ENCODE results near the gene TCTA. TPM values are rescaled to one million over a fixed set of nuclear protein-coding genes. Genes with fewer than 3 reads are reported as not detected.
"Not testable (repeated sequence)": the region's sequence is repeated elsewhere in the genome, so short reads cannot be mapped to it uniquely, and the experiment has no call there.

The TCTA gene
- total RNA-seq, 2 donors from 2014 or later: 14.0 to 59.0 TPM

GRCh38 chr3:49386056-49386756, 26.0 kb upstream of the TCTA start:
- DNase-seq (no peak), ATAC-seq (no peak)
- intact Hi-C loops (cut with DNase I): no loop called here
- H3K4me3 ChIP-seq: no peak overlapping the region
- H3K27ac ChIP-seq: peak overlapping the region in 1 of 4 donors; percentile 13
- WGBS, 2 donors: 72 to 81% methylated on average over 11 of the region's 11 CpGs
- TF ChIP-seq CTCF (IDR thresholded peaks at IDR 0.05): no peak
- no peak for TF ChIP-seq POLR2A (IDR thresholded peaks at IDR 0.05)
- H3K27me3 ChIP-seq: no peaks in the 10 kb centered on the region
- H3K36me3 ChIP-seq (replicated peaks in 1 of 2; ENCODE audit: insufficient read depth in 1 of 2, low read depth in 2 of 2): no peaks in the 10 kb centered on the region
- peaks cover 9% of the 10 kb centered on the region for H3K4me1 ChIP-seq
- no peaks in the 10 kb centered on the region for H3K9me3 ChIP-seq

GRCh38 chr3:49387721-49388120, 24.5 kb upstream of the TCTA start:
- Histone ChIP-seq H3K9me3 (no peaks in the 10 kb centered on the region), H3K4me1 (peaks cover 9% of the 10 kb centered on the region), H3K27ac (no peak overlapping the region), H3K27me3 (no peaks in the 10 kb centered on the region), H3K4me3 (no peak overlapping the region), H3K36me3 (replicated peaks in 1 of 2; ENCODE audit: insufficient read depth in 1 of 2, low read depth in 2 of 2) (no peaks in the 10 kb centered on the region)
- TF ChIP-seq CTCF (IDR thresholded peaks at IDR 0.05) (no peak), POLR2A (IDR thresholded peaks at IDR 0.05) (no peak)
- ATAC-seq: no peak
- intact Hi-C loops (cut with DNase I): no loop called here
- 85 to 88% methylated on average over 2 of the region's 2 CpGs for WGBS, 2 donors
- no peak for DNase-seq

GRCh38 chr3:49388289-49388820, 23.9 kb upstream of the TCTA start:
- Histone ChIP-seq H3K27ac (no peak overlapping the region), H3K27me3 (no peaks in the 10 kb centered on the region), H3K9me3 (no peaks in the 10 kb centered on the region), H3K36me3 (replicated peaks in 1 of 2; ENCODE audit: insufficient read depth in 1 of 2, low read depth in 2 of 2) (no peaks in the 10 kb centered on the region), H3K4me1 (peaks cover 9% of the 10 kb centered on the region), H3K4me3 (no peak overlapping the region)
- intact Hi-C loops (cut with DNase I): no loop called here
- WGBS, 2 donors: 84 to 100% methylated on average over 1 of the region's 1 CpG
- ATAC-seq: no peak
- TF ChIP-seq CTCF (IDR thresholded peaks at IDR 0.05) (no peak), POLR2A (IDR thresholded peaks at IDR 0.05) (no peak)
- DNase-seq: no peak

- Histone ChIP-seq H3K4me1 (peaks cover 5% of the 10 kb centered on the region), H3K27me3 (no peaks in the 10 kb centered on the region), H3K36me3 (replicated peaks in 1 of 2; ENCODE audit: insufficient read depth in 1 of 2, low read depth in 2 of 2) (no peaks in the 10 kb centered on the region), H3K27ac (no peak overlapping the region), H3K4me3 (no peak overlapping the region), H3K9me3 (no peaks in the 10 kb centered on the region)
- TF ChIP-seq POLR2A (IDR thresholded peaks at IDR 0.05) (no peak), CTCF (IDR thresholded peaks at IDR 0.05) (no peak)
- 91 to 98% methylated on average over 6 of the region's 6 CpGs for WGBS, 2 donors
- ATAC-seq (no peak), DNase-seq (no peak)
- intact Hi-C loops (cut with DNase I): no loop called here
These were observed 22.9 kb upstream of the TCTA start for GRCh38 chr3:49389297-49389696.

GRCh38 chr3:49391310-49391709, 20.9 kb upstream of the TCTA start:
- DNase-seq; H3K4me3 ChIP-seq; H3K27me3 ChIP-seq; H3K27ac ChIP-seq; H3K36me3 ChIP-seq (replicated peaks in 1 of 2; ENCODE audit: insufficient read depth in 1 of 2, low read depth in 2 of 2); ATAC-seq; H3K4me1 ChIP-seq; intact Hi-C loops (cut with DNase I); H3K9me3 ChIP-seq: not testable (repeated sequence)
- 87 to 91% methylated on average over 10 of the region's 10 CpGs for WGBS, 2 donors
